GM12873 (cell line): ENCODE results near the gene ZNF225.

ENCODE experiments used
- TF ChIP-seq, protein P1 (sequence below): IDR thresholded peaks from 2 replicates; pipeline ENCODE4 v1.5.1; 2012; ENCODE audit warnings: low read depth, mild to moderate bottlenecking, moderate library complexity, low read length, control low read depth; ENCODE audit not compliant: insufficient read depth; ENCODE audit errors: missing control alignments

Gene ZNF225

DNA sequence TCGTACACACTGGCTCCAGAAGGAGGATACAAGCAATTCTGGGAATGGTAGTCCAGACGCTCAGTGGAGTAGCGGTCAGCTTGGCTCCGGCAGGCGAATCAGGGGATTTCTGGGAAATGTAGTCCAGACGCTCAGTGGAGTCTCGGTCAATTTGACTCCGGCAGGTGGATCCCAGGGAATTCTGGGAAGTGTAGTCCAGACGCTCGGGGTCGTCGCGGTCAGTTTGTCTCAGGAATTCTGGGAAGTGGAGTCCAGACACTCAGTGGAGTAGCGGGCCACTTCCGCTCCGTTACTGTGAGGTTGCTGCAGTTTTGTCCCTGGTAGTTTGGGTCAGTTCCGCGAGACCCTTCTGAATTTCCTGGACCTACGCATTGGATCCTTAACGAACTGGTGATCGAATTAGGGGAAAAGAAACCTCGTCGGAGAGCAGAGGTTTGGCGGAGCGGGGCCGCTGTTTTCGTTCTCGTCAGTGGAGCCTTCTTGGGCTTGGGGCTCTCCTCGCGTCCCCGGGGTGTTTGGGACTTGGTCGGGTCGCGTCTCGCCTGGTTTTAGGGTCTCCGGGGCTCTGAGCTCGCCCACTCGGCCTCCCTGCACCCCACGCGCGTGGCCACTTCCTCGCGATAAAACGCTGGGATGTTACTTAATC lies at the start of gene ZNF225:
Gene ZNF225, plus strand, starts transcription at position 262 of the 646 bp plus-strand sequence. CDS start 2,429 bp downstream, outside the sequence.
- TF ChIP-seq, protein P1, sequence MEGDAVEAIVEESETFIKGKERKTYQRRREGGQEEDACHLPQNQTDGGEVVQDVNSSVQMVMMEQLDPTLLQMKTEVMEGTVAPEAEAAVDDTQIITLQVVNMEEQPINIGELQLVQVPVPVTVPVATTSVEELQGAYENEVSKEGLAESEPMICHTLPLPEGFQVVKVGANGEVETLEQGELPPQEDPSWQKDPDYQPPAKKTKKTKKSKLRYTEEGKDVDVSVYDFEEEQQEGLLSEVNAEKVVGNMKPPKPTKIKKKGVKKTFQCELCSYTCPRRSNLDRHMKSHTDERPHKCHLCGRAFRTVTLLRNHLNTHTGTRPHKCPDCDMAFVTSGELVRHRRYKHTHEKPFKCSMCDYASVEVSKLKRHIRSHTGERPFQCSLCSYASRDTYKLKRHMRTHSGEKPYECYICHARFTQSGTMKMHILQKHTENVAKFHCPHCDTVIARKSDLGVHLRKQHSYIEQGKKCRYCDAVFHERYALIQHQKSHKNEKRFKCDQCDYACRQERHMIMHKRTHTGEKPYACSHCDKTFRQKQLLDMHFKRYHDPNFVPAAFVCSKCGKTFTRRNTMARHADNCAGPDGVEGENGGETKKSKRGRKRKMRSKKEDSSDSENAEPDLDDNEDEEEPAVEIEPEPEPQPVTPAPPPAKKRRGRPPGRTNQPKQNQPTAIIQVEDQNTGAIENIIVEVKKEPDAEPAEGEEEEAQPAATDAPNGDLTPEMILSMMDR = no peak

DNA sequence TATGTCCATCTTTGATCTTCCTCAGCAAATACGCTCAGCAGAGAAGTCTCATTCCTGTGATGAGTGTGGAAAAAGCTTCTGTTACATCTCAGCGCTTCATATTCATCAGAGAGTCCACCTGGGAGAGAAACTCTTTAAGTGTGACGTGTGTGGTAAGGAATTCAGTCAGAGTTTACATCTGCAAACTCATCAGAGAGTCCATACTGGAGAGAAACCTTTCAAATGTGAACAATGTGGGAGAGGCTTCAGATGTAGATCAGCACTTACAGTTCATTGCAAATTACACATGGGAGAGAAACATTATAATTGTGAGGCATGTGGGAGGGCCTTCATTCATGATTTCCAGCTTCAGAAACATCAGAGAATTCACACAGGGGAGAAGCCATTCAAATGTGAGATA lies 46.9 kb upstream of the ZNF225 start:
- TF ChIP-seq, protein P1 = no peak

DNA sequence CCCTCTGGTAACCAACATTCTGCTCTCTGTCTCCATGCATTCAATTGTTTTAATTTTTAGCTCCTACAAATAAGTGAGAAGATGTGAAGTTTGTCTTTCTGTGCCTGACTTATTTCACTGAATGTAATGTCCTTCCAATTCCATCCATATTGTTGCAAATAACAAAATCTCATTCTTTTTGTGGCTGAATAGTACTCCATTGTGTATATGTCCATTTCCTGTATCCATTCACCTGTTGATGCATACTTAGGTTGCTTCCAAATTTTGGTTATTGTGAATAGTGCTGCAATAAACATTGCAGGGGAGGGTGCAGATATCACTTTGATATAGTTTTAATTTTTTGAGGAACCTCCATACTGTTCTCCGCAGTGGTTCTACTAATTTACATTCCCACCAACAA lies 43.8 kb upstream of the ZNF225 start:
- TF ChIP-seq, protein P1 = no peak

DNA sequence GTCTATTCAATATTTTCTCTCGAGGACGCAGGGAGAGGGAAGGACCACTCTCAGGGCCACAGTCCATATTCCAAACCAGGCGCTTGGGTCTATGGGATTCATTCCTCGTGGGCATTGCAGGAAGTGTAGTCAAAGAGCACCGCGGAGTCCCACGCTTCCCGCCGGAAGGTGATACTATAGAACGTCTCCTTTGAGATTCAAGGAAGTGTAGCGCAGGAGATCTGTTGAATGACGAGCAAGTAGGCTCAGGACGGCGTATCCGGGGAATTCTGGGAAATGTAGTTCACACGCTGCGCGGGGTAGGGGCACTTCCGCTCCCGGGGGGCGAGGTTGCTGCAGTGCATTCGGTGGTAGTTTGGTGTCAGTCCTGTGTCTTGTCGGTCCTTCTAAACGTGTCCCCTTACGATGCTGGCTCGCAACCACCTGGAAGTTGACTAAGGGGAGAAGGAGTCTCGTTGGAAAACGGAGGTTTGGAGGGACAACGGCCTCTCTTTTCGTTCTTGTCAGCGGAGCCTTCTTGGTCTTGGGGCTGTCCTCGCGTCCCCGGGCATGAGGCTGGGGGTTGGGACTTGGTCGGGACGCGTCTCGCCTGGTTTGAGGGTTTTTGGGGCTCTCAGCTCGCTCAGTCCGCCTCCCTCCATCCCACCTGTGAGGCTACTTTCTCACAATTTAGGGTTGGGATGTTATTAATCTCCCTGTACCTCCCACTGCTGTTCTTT lies 41.2 kb upstream of the ZNF225 start, which contains the start of gene ZNF284:
Gene ZNF284, plus strand, starts transcription at position 336 of the 719 bp plus-strand sequence. CDS start 4,231 bp downstream, outside the sequence.
- TF ChIP-seq, protein P1 = no peak

DNA sequence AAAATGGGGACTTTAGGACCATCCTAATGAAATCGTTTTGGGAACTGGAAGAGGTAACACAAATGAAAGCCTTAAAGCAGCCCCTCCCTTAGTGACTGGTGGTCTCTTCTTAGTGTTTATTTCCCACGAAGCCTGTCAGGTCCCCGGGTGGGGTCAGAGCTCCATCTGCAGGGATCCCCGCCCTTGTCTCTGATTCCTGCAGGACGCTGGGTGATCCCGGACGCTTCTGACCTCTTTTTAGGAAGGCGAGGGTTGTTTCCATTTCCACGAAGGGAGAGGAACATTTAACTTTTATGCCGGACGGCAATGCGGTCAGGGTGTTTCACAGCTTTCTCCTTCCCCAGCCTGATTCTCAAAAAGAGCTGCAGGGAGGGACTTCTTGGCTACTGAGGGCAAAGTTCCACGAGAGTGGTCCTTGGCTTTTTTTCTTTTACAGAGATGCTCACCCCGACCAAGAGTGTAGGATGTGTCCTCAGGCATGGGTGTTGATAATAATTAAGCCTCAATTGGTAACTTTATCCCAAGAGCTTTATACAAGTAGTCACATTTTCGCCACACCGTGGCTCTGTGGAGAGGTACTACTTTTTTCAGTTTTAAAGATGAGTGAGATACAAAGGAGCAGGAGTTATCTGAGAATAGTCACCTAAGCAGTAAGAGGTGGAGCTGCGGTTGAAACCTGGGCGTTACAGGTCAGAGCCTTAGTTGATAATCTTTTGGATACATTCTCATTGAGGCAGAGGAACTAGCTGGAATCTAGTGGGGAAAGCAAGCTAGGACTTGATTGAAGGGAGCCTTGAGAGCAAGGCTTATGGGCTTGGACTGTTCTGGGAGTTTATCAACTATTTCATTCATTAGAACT lies 40.4 kb upstream of the ZNF225 start:
- TF ChIP-seq, protein P1 = no peak

DNA sequence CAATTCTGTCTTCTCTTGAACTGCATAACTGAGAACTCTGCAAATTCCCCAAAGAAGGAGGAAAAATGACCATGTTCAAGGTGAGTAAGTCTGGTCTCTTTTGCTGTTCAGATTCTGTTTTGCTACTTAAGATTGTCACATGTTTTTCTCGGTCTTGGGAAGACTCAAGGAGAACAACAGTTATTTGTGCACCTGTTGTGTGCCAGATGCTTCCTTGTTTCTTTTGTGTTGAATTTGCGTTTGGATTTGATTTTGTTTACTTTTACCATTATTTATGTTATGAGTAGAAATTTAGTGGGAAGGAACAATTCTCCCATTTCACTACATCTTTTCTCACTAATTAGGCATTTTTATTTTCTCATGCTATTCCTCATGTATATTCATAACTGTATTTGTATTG lies 36.9 kb upstream of the ZNF225 start:
- TF ChIP-seq, protein P1 = no peak

DNA sequence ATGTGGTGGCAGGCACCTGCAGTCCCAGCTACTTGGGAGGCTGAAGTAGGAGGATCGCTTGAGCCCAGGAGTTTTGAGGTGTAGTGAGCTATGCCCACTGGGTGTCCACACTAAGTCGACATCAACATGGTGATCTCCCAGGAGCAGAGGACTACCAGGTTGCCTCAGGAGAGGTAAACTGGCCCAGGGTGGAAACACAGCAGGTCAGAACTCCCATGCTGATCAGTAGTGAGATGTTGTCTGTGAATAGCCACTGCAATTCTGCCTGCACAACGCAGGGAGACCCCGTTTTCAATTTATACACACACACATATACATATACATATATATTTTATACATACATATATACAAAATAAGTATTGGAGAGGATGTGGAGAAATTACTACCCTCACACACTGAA lies 21.1 kb upstream of the ZNF225 start:
- TF ChIP-seq, protein P1 = no peak
